ENCODE measurements around the gene TBC1D14.

The TBC1D14 gene

GRCh38 chr4:6999172-7000086, 89.8 kb downstream of the TBC1D14 start:
- no peak for TF ChIP-seq CTCF (IDR thresholded peaks at IDR 0.05; ENCODE audit: low read length, missing control alignments)
- H3K4me3 ChIP-seq (replicated peaks; ENCODE audit: low read depth, low read length) = no peak overlapping the region
- DNase-seq (ENCODE audit: low read depth) = no peak

- DNase-seq (ENCODE audit: low read depth) = no peak
- TF ChIP-seq CTCF (IDR thresholded peaks at IDR 0.05; ENCODE audit: low read length, missing control alignments) = no peak
Measured at GRCh38 chr4:7000421-7001176, 91.0 kb downstream of the TBC1D14 start.

GRCh38 chr4:7001271-7001670, 91.6 kb downstream of the TBC1D14 start:
- no peak overlapping the region for H3K4me3 ChIP-seq (replicated peaks; ENCODE audit: low read depth, low read length)
- no peak for TF ChIP-seq CTCF (IDR thresholded peaks at IDR 0.05; ENCODE audit: low read length, missing control alignments)
- no peak for DNase-seq (ENCODE audit: low read depth)

More at GRCh38 chr4:7000421-7001176, 91.0 kb downstream of the TBC1D14 start:
- H3K4me3 ChIP-seq (replicated peaks; ENCODE audit: low read depth, low read length) = no peak overlapping the region

GRCh38 chr4:7002336-7002735, 92.7 kb downstream of the TBC1D14 start:
- no peak for TF ChIP-seq CTCF (IDR thresholded peaks at IDR 0.05; ENCODE audit: low read length, missing control alignments)
- DNase-seq (ENCODE audit: low read depth) = no peak
- no peak overlapping the region for H3K4me3 ChIP-seq (replicated peaks; ENCODE audit: low read depth, low read length)

GRCh38 chr4:7003176-7003878, 93.7 kb downstream of the TBC1D14 start:
- no peak for DNase-seq (ENCODE audit: low read depth)
- TF ChIP-seq CTCF (IDR thresholded peaks at IDR 0.05; ENCODE audit: low read length, missing control alignments) = no peak
- no peak overlapping the region for H3K4me3 ChIP-seq (replicated peaks; ENCODE audit: low read depth, low read length)

GRCh38 chr4:7003879-7004240, 94.2 kb downstream of the TBC1D14 start:
- H3K4me3 ChIP-seq (replicated peaks; ENCODE audit: low read depth, low read length) = no peak overlapping the region
- no peak for TF ChIP-seq CTCF (IDR thresholded peaks at IDR 0.05; ENCODE audit: low read length, missing control alignments)
- no peak for DNase-seq (ENCODE audit: low read depth)

Data from fibroblast of pulmonary artery (primary cell).